ENCODE results near the gene MGAT4A.
"Not testable (repeated sequence)": the region's sequence is repeated elsewhere in the genome, so short reads cannot be mapped to it uniquely, and the experiment has no call there.

The MGAT4A gene

DNA sequence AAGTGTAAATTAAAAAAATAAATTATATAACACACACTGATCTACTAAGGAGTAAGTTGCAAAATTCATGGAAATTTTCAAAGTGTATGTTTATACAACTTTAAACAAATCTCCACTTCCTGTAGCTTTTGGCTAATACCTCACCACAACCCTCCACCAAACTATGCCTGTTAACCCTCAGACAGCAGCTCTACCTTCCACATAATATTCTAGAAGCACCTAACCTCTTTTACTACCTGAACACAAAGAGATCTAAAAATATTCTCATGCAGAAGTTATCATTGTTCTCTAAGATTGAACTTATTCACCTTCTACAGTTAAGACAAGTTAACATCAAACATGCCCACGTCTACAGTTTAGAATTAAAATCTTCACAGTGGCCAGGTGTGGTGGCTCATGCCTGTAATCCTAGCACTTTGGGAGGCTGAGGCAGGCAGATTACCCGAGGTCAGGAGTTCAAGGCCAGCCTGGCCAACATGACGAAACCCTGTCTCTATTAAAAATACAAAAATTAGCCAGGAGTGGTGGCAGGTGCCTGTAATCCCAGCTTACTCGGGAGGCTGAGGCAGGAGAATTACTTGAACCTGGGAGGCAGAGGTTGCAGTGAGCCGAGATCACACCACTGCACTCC is 2.7 kb downstream of the MGAT4A start:
- DNase-seq, result not testable (repeated sequence)

DNA sequence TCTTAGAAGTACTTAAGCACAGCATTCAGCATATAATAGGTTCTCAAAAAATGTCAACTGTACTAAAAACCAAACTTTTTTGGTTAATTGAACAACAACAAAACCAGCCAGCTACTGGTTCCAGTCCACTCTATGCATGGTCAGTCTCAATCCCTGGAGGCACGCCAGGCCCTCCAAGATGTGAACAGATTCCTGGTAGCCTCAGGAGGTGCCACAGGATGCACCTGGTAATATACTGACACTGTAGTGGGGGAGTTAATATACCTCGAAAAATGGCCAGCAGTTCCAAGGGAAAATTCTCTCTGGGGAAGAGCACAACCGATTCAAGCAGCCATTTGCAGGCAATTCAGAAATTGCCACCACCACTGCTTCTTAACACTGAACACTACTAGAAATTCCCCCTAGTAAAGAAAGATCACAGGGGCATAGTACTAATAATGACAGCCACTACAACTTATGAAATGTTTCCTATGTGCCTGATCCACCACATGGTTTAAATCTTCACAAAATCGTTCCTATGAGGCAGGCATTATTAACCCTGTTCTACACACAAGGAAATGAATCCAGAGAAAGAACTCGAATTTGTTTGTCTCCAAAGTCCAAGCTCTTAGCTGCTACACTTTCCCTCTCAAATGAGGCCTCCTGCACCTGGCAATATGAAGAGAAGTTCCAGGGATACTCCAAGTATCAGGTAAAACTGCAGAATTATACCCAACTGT is 3.4 kb downstream of the MGAT4A start:
- DNase-seq, result no peak

DNA sequence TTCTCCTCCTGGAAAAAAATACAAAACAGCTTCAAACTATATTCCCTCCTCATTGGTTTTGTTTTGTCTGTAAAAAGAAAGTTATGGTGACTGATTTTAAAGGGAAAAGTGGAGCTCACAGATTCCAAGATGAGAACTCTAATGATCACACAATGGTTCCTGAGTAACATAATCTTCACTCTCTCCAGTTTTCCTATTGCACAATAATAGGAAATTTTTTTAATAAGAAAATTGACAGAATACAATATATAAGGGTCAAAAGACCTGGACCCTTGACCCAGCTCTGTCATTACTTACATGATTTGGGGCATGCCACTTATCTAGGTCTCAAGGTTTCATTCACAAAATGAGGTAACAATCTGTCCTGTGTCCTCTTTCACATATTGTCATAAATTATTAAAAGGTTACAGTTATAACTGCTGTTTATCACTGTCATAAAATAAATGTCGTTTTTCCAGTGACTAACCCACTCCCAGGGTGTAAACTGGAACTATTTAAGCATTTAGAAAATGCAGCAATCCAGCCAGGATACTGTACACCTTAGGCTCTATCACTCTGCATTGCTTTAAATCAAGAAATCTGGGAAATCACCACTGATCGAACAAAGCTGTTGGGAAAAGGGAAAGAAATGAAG is 4.1 kb downstream of the MGAT4A start:
- DNase-seq, result no peak

DNA sequence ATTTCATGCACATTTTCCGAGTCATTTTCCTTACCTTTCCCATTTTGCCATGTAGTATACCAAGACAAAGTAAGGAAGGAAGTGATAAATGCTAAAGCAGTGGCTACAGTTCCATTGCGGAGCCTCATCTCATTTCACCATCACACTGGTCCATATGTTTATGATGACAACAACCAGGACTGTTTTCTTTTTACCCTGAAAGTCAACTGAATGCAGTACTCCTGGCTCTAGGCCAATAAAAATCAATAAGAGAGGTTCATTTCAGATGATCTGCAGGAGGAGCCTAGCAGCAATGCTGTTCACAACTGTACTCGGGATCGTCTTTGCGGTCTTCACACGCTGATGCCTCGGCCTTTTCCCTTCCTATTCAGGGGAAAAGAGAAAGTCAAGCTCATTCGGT is 4.7 kb downstream of the MGAT4A start:
- DNase-seq, result no peak

DNA sequence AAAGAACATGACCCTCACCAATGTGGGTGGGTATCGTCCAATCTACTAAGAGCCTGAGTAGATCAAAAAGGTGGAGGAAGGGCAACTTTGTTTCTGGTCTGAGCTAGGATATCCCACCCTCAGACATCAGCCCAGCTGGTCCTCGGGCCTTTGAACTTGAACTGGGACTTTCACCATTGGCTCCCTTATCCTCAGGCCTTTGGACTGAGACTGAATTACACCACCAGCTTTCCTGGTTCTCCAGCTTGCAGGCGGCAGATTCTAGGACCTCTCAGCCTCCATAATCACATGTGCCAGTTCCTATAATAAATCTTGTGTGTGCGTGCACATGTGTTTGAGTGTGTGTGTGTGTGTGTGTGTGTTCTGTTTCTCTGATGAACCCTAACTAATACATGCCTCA is 10.6 kb downstream of the MGAT4A start:
- no peak for DNase-seq

DNA sequence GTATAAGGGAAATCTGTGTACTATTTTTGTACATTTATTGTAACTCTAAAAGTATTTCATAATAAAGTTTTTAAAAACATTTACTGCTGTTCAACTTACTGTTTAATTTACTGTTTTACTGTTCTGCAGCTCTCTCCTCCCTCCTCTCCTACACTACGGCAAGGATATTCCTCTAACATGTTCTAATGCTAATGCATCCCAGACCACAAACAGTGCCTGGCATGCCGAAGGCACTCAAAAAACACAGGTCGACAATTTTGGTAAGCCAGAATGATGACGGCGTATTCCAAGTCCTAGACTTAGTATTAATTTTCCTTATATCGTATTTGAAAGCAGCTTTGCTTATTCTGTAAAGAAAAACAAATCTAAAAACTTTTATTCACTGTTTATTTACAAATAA is 13.3 kb downstream of the MGAT4A start:
- no peak for DNase-seq

DNA sequence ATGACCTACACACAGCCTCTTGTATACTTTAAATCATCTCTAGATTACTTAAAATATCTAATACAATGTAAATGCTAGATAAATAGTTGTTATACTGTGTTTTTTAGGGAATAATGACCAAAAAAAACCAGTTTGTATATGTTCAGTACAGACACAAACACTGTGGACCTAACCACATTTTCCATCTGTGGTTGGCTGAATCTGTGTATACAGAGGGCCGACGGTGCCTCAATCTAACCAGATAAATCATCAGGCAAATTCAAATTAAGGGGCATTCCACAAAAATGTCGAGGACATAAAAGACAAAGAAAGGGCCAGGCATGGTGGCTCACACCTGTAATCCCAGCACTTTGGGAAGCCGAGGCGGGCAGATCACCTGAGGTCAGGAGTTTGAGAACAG is 14.1 kb downstream of the MGAT4A start:
- DNase-seq, result no peak

DNA sequence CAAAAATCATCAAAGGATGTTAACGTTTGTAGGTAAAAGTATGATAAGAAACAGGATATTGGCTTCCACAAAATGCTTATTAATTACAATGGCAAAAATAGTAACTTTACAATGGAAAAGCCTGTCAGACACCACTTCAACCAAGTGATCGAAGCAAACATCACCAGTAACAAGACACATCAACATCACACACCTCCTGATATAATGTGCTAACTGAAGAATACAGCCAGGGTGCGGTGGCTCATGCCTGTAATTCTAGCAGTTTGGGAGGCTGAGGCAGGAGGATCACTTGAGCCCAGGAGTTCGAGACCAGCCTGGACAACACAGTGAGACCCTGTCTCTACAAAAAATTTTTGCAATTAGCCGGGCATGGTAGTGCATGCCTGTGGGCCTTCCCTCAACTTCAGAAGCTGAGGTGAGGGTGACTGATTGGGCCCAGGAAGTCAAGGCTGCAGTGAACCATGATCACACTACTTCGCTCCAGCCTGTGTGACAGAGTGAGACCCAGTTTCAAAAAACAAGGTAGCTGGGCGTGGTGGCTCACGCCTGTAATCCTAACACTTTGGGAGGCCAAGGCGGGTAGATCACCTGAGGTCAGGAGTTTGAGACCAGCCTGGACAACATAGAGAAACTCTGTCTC is 15.0 kb downstream of the MGAT4A start:
- no peak for DNase-seq

DNA sequence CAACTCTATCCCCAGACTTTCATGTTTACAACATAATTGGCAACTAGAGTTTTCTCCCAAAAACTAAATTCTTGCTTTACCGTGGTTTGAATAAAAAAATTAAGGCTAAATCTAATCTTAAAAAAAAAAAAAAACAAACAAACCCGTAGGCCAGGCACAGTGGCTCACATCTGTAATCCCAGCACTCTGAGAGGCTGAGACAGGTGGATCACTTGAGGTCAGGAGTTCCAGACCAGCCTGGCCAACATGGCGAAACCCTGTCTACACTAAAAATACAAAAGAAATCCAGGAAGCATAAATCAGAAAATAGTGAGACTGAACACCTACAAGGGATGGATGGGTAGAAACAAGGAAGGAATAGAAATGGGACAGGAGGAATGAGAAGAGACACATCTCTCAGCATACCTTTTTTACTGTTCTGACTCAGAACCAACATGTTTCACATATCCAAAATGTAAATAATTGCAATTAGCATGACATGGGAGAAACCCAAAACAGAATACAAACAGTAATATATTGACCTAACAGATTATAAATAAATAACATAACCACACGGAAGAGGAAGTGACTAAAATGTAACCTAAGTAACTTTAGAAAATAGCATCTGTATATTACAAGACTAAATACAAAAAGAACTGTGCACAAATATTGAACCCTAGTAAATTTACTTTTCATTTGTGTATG is 17.5 kb downstream of the MGAT4A start:
- no peak for DNase-seq

DNA sequence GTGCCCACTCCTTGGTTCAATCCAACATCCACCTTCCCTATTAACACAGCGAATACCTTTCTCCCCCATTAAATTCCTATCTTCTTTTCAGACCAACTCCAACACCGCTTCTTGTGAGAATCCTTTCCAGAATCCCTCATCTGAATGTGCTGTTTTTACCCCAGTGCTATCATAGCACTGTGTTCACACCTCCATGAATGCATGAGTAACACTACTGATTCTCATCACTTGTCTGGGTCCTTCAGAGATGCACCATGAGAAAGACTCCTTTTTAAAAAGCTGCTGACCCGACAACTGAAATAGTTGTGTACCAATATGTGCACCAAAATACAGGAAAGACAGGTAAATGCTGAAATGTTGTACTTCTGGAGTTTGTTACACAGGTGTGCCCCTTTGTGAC is 18.8 kb downstream of the MGAT4A start:
- DNase-seq, result no peak

DNA sequence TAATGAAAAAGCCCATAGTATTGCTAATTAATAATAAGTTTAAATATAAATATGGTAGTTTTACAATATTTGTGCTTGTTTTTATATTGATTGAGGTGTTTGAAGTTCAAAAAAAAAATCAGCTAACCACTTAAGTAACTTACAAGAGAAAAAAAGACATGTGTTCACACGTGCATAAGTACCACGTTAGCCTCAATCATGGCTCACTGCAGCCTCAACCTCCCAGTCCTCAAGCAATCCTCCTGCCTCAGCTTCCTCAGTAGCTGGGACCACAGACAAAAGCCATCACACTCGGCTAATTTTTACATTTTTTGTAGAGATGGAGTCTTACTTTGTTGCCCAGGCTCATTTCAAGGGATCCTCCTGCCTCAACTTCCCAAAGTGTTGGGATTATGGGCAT is 19.4 kb downstream of the MGAT4A start:
- no peak for DNase-seq

DNA sequence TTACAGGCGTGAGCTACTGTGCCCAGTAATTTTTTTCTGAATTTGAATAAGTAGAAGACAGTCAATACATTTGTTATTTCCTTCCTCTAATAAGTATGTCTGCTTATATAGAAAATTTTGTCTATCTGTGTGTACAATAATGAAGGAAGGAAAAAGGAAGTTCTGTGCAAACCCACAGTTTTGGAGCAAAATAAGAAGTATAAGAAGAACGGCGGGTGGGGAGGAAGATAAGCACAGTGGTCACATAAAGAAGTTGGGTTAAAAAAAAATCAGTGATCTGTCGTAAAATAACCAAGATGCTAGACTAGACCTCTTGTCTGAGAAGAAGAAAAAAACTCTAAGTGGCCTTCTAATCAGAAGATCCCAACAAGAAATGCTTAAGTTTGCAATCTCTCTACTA is 20.2 kb downstream of the MGAT4A start:
- no peak for DNase-seq

DNA sequence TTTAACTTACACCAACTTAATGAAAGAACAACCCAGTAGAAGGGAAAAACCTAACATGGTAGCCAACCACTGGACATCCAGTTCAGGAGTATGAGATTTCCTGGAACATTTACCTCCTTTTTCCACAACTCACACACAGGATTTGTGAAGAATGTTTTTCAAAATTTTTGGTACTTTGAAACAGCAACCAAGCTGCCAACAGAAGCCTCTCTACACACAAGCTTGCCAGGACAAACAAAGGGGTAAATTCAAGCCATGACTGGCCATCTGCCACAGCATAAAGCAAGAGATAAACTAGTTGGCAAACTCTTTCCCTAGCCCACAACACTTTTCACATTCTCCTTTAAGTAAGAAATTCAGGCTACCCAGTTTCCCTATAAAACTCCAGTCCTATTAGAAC is 21.4 kb downstream of the MGAT4A start:
- no peak for DNase-seq

DNA sequence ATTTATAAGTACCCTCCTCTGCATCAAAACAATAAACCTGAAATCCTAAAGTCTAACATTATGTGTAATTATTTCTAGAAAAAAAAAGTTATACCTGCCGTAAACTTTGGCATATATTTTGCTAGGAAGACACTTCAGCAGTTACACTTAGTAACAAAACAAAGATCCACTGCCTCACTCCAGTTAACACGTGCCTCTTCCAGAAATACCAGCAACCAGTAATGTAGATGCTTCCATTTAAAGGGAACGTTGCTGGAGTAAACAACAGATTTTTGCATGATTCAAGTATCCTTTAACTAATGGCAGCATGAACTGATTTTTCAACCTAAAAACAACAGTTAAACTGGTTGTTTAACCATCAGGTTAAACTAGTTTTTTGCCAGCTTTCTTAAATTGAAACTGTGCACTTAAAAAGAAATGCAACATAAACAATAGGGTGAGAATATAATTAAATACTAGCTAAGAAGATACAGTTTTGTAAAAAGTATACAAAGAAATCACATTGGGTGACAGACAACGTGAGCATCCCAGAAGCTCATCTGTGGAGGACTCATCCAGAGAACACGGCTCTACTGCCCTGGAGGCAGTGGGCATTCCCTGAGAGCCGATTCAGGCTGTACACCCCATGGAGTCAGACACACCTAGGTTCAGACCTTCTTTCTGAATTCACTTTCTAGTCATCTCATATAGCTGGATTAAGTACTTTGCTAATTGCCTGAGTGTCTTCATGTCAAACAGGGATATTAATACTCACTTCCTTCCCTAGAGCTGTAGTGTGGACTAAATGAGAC is 22.3 kb downstream of the MGAT4A start:
- no peak for DNase-seq

DNA sequence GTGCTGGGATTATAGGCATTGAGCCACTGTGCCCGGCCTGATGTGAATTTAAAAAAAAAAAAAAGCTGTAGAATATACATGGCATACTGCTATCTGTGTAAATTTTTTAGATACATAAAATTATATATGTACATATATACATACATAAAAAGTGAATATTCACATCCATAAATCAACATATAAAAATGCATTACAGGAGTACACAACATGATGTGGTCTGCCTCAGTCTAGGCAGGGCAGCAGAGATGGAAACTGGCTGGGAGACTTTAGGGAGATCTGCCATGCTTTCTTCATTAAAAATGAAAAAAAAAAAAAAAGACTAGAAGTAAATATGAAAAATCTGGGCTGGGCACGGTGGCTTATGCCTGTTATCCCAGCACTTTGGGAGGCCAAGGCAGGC is 24.3 kb downstream of the MGAT4A start:
- DNase-seq, result no peak

DNA sequence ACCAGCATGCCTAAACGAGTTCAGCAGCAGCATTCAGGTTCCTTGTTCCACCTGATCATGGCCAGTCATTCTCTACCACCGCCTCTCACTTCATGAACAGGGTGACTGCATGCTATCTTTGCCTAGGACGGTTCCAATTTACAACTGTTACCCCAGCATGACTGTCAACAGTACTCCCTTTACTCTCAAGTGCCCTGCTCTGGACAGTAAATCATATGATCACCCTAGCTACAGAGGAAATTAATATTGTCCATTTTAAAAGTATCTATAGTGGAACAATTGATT is 25.7 kb downstream of the MGAT4A start:
- no peak for DNase-seq

DNA sequence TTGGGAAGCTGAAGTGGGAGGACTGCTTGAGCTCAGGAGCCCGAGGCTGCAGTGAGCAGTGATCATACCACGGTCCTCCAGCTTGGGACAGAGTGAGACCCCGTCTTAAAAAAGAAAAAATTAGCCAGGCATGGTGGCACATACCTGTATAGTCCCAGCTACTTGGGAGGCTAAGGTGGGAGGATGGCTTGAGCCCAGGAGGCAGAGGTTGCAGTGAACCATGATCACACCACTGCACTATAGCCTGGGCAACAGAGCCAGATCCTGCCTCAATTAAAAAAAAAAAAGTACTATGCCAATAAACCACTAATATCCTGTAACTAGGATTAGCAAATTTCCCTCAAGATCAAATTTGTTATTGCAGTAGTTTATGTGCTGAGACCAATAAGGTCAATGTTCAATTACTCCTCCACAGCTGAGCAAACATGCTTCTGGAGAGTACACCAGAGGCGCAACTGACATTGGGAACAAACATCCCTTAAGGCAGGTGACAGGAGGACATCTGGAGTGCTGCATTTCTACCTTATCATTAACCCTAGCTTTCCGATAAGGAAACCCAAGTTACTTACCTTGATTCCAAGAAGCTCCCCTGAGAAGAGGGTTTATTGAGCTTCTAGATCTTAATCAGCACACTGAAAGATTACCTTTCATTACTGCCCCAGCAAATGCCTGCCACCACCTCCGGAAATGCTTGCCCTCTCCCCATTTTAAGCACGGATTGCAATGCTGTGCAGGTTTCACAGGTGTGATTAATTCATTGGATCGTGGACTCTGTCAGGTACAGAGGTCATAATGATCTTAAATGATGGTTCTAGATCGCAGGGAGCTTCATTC is 26.2 kb downstream of the MGAT4A start:
- DNase-seq, result peak; percentile 80 to 83

DNA sequence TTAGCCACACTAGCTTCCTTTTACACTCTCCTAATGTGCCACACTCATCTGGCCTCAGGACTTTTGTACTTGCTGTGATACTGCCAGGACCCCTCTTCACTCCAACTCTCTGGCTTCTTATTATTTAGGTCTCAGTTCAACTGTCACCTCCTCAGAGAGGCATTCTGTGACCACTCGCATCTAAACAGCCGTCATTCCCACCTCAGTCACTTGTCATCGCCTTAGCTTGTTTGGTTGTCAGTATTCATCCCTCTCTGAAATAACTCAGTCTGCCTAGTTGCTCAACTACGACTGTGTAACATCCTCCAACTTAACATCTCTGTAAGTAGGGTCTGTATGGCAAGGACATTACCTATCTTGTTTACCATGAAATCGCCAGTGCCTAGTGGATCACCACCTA is 27.2 kb downstream of the MGAT4A start:
- no peak for DNase-seq

DNA sequence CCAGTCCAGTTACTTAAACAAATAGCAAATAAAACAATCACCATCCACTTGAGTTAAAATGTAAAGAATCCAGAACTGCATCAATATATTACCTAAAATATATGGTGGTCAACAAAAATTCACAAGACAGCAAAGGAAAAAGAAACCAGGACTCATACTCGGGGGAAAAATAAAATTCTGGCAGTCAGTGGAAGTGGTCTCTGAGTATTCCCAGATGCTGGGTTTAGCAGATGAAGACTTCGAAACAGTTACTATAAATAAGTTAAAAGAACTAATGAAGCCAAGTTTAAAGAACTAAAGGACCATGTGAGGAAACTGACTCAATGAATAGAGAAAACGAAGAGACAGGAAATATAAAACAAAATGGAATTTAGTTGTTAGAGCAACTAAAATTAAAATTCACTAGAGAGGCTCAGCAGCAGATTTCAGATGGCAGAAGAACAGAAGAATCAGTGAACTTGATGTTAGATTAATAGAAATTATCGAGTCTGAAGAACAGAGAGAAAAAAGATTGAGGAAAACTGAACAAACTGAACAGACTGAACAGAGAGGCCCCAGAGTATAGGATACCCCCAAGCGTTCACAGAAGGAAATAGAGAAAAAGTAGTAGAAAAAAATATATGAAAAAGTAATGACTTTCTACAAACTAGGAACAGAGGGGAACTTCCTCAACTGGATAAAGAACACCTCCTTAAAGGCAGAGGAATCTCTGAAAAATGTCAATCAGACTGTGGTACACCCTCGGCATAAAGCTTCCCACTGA is 27.9 kb downstream of the MGAT4A start:
- DNase-seq, result no peak

DNA sequence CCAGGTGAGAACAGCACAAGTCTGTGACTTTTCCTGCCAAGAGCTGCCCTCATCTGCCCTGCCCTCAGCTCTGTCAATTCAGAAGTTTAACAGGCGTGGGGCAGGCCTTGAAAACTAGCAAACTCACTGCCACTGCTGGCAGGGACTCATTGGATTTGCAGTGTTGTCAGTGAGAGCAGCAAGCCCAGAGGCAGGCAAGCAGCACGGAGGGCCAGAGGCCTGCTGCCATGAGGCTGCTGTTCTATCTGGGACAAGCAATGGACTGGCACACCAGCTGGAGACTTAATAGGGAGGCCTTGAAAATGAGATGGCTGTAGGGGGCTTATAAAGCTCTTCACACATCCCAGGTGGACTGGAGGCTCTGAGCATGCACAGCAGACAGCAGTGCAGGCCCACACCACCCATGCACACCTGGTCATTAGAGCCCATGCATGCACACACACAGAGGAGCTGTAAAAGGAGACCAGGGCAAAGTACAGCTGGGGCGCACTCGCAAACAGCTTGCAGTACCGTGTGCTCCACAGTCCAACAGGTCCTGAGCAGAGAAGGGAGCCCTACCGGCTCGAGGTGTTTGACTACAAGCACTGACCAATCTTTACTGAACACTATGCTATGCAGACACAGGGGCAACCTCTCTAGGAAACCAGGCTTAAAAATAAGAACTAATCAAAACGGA is 28.7 kb downstream of the MGAT4A start:
- peak; percentile 54 to 66 for DNase-seq
